Stimulated activated CD4-positive, alpha-beta T cell treated with anti-CD3 and anti-CD28 coated beads, Interleukin-2, amount 100 ng/mL, for 4 hours (primary cell): ENCODE measurements around the gene BCL2L13.
"Not testable (repeated sequence)": the region's sequence is repeated elsewhere in the genome, so short reads cannot be mapped to it uniquely, and the experiment has no call there.

Experiments
- DNase-seq: peaks from one replicate; pipeline ENCODE4 v3.0.0-alpha.2; 2020; ENCODE audit warnings: low read depth

The BCL2L13 gene

DNA sequence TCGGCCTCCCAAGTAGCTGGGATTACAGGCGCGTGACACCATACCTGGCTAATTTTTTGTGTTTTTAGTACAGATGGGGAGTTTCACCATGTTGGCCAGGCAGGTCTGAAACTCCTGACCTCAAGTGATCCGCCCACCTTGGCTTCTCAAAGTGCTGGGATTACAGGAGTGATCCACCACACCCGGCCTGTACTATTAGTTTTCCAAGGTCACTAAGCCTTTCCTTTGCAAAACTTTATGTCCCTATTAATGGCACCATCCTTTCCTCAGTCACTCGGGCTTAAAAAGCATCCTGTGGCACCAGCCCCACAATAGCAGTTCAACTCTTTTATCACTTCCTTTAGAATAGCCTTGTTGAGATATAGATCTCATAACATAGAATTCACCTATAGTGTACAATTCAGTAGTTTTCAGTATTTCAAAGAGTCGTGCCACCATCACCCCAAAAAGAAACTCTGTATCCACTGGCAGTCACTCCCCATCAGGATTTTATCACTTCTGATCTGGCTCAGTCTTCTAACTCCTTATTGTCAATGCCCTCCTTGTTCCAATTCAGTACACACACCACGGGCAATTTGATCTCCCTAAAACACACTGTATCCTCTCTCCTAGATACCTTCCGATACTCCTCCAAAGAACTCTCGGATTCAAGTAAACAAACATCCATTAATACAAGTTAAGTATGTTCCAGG is 921 bp upstream of the BCL2L13 start:
- no peak for DNase-seq

DNA sequence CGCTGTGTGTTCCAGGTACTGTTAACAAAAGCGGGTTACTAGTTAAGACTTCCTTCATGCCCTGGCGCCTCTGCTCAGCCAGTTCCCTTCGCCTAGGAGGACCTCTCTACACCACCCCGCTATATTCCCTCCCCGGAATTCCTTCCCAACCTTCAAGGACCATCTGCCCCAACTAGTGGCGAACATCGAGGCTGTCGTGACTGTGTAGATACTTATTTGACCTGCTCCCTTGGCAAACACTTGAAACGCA is 450 bp upstream of the BCL2L13 start:
- no peak for DNase-seq

DNA sequence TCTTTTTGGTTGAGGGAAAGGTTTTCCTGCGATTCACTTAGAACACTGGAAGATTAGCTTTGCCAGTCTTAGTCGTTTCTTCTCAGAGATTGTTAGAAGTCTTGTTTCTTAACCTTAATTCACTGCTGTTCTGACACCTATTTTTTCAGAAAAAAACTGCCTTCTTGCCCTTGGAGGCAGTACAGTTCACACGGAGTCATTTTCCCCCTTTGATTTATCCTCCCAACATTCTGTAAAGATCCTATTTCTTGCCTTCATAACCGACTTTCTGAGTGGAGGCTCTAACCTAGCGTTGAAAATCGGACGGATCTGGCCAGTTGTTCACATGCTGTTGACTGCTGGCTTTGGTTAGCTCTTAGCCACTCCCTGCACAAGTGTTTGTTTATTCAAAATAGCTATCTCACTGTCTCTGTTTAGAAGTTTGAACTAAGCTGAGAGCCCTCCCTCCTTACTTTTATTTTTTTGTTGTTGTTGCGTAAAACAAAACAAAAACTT is 737 bp downstream of the BCL2L13 start:
- no peak for DNase-seq

DNA sequence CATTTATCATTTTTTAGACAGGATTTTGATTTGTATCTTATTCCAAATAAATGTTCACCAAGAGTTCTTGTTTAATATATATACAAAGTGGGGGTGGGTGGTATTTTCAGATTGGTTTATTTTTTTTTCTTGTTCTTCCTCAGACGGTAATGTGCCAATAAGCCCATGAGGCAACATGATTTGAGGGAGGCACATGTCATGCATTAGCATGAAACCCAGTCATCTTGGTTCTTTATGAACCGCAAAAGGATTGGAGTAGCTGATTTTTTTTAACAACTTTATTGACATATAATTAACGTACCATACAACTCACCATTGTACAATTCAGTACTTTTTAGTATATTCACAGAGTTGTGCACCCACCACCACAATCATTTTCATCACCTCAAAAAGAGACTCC is 2.7 kb downstream of the BCL2L13 start:
- no peak for DNase-seq

DNA sequence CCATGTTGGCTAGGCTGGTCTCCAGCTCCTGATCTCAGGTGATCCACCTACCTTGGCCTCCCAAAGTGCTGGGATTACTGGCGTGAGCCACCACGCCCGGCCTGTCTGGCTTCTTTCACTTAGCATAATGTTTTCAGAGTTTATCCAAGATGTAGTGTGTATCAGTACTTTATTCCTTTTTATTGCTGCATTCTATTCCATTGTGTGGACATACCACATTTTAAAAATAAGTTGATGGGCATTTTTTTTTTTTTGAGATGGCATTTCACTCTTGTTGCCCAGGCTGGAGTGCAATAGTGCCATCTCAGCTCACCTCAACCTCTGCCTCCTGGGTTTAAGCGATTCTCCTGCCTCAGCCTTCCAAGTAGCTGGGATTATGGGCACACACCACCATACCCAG is 3.8 kb downstream of the BCL2L13 start:
- DNase-seq, result not testable (repeated sequence)

DNA sequence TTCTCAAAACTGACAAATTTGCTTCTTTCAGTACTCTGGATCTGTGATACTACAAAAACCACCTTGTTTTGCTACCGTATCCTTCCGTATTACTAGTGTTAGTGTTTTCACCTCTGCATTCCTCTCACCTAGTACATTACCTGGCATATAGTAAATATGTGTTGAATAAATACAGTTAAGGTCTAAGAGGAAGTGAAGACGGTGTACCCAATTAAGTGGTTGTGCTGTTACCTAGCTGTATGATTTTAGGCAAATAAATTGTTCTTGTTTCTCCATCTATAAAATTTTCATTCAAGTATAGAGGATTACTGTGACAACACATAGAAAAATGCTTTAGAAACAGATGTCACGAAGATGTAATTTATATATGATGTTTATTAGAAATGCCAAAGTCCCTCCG is 8.9 kb downstream of the BCL2L13 start:
- no peak for DNase-seq

DNA sequence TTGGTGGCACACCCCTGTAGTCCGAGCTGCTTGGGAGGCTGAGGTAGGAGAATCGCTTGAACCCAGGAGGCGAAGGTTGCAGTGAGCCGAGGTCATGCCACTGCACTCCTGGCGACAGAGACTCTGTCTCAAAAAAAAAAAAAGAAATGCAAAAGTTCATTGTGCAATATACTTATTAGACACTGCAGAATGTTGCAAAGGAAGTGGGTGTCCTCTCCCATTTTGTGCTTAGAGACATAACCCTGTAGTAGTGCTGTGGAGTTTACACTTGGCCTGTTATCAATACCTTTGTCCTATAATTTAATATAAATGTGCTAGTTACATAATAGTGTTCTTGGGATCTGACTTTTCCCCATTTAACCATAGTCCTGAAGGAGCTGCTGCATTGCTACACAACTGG is 9.4 kb downstream of the BCL2L13 start:
- DNase-seq, result no peak

DNA sequence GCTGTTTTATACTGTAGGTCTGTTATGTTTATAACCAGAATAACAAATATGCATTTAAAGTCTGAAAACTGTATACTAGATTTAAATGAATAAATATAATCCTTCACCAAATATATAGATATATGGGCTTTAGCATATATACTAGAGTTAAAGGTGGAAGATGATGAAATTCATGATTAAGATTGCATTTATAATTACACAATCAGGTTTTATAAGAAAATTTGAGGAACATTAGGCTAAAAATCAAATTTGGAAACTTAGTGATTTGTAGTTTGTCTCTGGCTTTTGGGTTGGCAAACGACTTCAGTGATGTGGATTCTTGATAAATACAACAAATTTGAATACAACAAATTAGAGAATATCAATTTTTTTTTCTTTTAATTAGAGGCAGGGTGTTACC is 10.0 kb downstream of the BCL2L13 start:
- no peak for DNase-seq

DNA sequence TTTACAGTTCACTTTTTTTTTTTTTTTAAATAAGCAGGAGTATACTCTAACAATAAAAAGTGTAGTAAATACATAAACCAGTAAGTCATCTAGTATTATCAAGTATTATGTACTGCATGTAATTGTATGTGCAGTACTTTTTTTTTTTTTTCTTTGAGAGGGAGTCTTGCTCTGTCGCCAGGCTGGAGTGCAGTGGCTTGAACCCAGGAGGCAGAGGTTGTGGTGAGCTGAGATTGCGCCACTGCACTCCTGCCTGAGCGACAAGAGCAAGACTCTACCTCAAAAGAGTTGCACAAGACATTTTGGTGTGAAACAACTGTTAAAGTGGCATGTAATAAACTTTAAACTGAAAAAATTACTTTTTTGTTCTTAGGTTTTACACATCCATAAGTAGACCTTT is 16.7 kb downstream of the BCL2L13 start:
- DNase-seq, result no peak

DNA sequence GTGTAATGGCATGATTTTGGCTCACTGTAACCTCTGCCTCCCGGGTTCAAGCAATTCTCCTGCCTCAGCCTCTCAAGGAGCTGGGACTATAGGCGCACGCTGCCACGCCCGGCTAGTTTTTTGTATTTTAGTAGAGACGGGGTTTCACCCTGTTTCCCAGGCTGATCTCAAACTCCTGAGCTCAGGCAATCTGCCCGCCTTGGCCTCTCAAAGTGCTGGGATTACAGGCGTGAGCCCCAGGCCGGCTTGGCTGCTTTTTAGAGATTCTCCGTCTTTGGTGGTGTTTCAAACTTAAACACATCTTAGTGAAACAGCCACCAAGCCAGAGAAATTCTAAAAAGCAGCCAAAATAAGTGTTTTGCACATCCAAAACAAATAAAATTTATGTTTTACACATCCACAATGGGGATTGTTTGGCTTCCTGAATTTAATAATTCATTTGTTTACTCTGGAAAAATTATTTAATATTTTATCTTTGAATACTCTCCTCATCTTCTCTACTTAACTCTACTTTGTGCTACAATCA is 18.4 kb downstream of the BCL2L13 start:
- no peak for DNase-seq

DNA sequence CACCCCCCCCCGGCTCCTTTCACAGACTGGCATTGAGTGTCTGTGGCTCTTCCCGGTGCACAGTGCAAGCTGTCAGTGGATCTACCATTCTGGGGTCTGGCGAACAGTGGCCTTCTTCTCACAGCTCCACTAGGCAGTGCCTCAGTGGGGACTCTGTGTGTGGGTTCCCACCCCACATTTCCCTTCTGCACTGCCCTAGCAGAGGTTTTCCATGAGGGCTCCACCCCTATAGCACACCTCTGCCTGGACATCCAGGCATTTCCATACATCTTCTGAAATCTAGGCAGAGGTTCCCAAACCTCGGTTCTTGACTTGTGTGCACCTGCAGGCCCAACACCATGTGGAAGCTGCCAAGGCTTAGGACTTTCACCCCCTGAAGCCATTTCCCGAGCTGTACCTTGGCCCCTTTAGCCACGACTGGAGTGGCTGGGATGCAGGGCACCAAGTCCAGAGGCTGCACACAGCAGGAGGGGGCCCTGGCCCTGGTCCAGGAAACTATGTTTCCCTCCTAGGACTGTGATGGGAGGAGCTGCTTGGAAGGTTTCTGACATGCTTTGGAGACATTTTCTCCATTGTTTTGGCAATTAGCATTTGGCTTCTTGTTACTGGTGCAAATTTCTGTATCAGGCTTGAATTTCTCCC is 26.0 kb downstream of the BCL2L13 start:
- DNase-seq, result no peak

DNA sequence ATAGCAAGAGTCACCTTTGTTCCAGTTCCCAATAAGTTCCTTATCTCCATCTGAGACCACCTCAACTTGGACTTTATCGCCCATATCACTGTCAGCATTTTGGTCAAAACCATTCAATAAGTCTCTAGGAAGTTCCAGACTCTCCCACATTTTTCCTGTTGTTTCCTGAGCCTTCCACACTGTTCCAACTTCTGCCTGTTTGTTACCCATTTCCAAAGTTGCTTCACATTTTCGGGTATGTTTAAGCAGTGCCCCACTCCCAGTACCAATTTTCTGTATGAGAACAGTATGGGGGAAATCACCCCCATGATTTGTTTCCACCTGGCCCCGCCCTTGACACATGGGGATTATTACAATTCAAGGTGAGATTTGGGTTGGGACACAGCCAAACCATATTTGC is 26.7 kb downstream of the BCL2L13 start:
- no peak for DNase-seq

DNA sequence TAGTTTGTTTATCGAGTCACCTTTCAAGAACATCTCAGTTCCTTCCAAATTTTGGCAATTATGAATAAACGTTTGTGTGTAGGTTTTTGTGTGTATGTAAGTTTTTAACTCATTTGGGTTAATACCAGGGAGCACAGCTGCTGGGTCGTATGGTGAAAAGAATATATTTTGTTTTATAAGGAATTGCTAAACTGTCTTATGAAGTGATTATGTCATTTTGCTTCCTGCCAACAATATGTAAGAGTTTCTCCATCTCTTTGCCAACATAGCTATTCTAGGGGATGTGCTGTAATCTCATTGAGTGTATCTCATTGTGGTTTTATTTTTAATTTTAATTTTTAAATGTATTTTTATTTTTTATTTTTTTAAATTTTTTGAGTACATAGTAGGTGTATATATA is 27.3 kb downstream of the BCL2L13 start:
- DNase-seq, result no peak

DNA sequence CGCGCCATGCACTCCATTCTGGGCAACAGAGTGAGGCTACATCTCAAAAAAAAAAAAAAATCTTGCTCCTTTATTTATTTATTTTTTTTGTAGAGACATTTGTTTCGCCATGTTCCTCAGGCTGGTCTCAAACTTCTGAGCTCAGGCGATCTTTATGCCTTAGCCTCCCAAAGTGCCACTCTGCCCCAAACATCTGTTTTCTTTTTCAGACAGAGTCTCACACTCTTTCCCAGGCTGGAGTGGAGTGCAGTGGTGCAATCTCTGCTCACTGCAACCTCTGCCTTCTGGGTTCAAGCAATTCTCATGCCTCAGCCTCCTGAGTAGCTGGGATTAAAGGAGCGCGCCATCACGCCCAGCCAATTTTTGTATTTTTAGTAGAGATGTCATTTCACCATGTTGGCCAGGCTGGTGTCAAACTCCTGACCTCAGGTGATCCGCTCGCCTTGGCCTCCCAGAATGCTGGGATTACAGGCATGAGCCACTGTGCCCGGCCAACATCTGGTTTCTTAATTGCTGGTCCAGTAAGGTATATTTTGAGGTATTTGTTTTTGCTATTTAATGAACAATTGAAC is 33.0 kb downstream of the BCL2L13 start:
- not testable (repeated sequence) for DNase-seq

DNA sequence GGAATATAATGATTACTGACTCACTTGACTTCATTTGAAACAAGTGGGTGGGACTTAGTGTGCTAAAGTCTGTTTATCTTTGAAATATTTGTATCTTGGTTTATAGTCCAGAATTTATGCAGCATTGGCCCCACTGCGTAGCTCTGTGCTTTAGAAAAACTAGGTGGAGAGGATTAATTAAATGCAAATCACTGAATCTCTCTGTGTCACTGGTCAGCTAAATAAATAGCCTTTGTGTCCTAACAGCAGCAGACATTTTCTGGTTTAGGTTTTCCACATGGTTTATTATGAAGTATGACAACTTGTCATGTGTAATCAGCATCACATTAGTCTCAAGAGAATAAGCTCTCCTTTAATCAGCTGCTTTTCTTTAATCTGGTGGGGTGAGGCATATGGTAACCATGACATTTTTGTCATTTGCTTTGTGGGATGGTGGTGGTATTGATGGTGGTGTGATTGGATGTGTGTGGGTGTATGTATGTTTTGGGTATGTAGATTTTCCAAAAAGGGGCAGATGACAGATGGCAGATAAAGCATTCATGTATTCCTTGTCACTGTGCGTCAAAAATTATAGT is 33.9 kb downstream of the BCL2L13 start:
- no peak for DNase-seq

DNA sequence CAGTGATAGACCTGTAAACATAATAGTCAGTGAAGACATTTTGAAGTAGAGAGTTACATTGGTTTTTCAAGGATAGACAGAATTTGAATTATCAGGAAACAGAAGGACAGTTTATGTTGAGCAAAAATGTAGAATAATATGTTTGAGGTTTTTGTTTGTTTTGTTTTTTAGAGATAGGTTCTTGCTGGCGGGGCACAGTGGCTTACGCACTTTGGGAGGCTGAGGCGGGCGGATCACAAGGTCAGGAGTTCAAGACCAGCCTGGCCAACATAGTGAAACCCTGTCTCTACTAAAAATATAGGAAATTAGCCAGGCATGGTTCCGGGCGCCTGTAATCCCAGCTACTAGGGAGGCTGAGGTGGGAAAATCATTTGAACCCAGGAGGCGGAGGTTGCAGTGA is 35.6 kb downstream of the BCL2L13 start:
- no peak for DNase-seq

DNA sequence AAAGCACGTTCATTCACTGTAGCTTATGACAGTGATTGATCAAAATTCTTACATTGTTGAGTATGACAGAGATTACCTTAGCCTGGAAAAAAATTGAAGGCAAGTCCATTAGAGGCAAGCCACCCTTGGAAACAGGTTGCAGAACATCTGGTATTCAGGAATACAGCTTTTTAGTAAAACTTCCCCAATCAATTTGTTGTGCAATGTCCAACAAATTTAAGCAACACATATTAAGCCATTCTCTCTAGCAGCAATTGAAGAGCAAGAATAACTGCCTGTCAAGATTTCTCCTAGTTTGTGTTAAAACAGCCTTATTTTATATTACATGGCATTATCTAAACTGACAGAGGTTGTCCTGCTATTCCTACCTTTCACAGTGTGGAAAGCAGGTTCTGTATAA is 37.0 kb downstream of the BCL2L13 start:
- no peak for DNase-seq

DNA sequence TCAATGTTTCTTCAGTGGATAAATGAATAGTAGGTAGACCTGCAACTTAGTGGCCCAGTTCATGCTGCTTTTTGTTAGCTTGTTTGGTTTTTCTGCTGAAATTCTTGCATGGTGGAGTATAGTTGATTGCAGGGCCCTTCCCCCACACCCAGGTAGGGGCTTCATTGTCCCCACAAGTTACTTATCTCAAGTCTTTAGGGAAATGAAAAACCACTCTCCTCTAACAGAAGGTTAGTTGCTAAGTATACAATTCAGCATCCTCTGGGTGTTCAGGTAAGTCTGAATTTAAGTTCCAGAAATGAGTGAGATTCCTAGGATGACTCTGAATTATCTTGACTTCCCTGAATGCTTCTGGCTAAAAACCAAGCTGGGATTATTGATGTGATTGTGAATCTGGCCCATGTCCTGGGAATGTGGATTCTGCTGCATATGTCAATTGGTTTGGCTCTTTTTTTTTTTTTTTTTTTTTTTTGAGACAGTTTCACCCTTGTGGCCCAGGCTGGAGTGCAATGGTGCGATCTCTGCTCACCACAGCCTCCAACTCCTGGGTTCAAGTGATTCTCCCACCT is 40.3 kb downstream of the BCL2L13 start:
- DNase-seq, result no peak

DNA sequence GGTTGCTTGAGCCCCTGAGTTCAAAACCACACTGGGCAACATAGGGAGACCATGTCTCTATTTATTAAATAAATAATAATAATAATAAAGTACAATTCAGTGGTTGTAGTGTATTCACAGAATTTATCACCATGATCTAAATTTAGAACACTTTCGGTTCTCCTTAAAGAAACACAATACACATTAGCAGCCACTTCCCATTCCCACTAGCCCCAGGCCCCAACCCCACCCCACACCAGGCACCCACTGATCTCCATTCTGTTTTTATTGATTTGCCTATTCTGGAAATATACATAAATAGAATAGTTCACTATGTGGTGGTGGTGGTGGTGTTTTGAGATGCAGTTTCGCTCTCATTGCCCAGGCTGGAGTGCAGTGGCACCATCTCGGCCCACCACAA is 45.7 kb downstream of the BCL2L13 start:
- DNase-seq, result no peak

DNA sequence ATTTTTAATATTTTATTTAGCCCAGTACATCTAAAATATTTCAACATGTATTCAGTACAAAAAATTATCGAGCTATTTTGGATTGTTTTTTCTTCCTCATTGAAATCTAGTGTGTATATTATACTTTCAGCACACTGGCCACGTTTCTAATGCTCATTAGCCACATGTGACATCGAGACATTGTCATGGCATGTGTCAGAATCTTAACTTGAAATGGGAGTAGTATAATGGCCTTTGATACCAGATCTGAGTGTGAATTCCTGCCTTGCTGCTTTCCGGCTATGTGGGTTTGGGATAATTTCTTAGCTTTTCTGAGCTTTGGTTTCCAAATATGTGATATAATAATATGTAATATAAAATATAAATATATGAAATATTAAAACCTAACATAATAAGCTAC is 54.3 kb downstream of the BCL2L13 start:
- DNase-seq, result no peak

DNA sequence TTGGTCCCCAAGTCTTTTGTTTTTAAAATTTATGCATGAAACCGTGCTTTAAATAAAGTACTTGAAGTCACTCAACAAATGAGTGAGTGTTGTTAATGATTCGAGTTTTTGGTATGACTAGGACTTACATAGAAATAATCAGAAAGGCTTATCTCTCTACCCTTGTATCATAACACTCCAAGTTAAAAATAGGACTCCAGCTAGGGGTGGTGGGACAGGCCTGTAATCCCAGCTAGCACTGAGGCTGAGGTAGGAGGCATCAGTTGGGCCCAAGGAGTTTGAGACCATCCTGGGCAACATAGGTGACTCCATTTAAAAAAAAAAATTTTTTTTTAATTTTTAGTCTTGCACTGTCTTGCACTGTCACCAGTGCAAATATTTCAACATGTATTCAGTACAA is 55.6 kb downstream of the BCL2L13 start:
- DNase-seq, result no peak

DNA sequence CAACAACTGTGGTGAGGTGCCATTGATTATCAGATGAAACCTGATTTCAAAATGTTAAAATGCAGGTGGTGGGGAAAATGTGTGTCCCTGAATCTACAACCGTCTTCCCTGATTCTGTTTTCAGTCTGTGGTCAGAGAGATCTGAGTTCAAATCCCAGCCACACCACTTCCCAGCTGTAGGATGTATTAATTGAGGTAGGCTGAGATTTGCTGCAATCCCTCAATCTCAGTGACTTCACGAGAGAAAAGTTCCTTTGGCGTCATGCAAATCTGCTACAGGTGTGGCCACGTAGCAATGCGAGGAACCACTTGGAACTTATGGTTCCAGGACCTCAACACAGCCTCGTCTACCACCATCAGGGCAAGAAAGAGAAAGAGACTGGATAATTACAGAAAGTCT is 56.2 kb downstream of the BCL2L13 start:
- DNase-seq, result no peak

DNA sequence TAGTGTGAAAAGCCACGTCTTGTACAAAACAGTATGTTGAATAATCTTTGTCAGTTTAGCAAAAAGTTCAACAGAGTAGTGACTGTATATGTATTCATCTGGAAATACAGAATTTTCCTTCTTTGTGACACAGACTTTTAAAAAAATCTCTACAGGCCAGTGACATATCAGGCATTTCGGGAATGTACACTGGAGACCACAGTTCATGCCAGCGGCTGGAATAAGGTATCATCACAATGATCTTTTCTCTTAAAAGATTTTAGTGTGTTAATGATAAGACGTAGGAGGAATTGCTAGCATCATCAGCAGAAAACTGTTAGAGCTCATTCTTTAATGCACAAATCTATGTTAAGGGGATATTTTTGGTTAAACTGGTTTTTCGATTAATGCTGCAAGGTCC is 57.4 kb downstream of the BCL2L13 start:
- no peak for DNase-seq
